IPS-18a (cell line): ENCODE measurements around the gene CDH12.

ENCODE experiments used
- H3K27ac ChIP-seq: one replicate; pipeline ENCODE4 v1.5.1; 2013; ENCODE audit warnings: low read length
- H3K27me3 ChIP-seq: one replicate; pipeline ENCODE4 v1.6.1; 2013; ENCODE audit warnings: mild to moderate bottlenecking, low read length; ENCODE audit not compliant: control insufficient read depth, insufficient read depth
- H3K36me3 ChIP-seq: one replicate; pipeline ENCODE4 v1.6.1; 2013; ENCODE audit warnings: low read depth, low read length; ENCODE audit not compliant: control insufficient read depth
- H3K4me1 ChIP-seq: one replicate; pipeline ENCODE4 v1.6.1; 2013; ENCODE audit warnings: low read depth, low read length; ENCODE audit not compliant: control insufficient read depth
- H3K4me3 ChIP-seq: one replicate; pipeline ENCODE4 v1.5.1; 2013; ENCODE audit warnings: low read length
- H3K9ac ChIP-seq: one replicate; pipeline ENCODE4 v1.6.1; 2013; ENCODE audit warnings: mild to moderate bottlenecking, low read length, moderate library complexity
- H3K9me3 ChIP-seq: one replicate; pipeline ENCODE4 v1.6.1; 2013; ENCODE audit warnings: low read depth, low read length; ENCODE audit not compliant: control insufficient read depth

Gene CDH12

DNA sequence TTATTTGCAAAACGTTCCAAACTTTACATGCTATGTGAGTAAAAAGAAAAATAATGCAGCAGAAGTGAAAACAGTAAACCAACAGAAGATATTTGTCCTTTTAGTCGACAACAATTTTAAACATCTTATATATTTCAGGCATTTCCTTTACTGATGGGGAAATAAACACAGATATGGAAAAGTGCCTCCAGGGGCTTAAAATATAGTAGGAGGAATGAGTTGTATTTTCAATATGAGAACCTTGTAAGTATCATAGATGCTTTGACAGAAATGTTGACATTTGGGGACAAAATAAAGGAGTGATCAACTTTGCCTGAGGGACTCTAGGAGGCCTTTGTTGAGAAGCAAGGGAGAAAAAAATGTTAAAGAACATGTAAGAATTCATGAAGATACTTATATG is 1043.5 kb downstream of the CDH12 start:
- Histone ChIP-seq H3K9ac (no peak overlapping the region), H3K27me3 (no peaks in the 10 kb centered on the region), H3K4me1 (no peaks in the 10 kb centered on the region), H3K36me3 (no peaks in the 10 kb centered on the region), H3K9me3 (no peaks in the 10 kb centered on the region), H3K4me3 (no peak overlapping the region), H3K27ac (no peak overlapping the region)

DNA sequence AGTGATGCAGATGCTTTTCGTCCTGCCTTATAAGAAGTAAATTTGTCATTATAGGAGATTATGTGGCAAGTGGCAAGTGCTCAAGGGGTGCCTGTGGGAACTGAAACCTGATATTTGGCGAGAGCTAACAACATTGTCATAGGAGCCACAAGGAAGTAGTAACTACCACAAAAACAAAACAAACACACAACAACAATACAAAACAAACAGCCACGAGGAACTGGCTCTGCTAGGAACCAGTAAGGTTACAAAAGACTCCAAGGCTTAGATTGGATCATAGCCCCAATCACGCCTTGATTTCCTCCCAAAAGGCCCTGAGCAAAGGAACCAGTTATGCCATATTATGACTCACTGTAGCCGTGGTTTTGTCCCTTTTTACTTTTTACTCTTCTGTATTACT is 1045.2 kb downstream of the CDH12 start:
- Histone ChIP-seq H3K9me3 (no peaks in the 10 kb centered on the region), H3K9ac (no peak overlapping the region), H3K27ac (no peak overlapping the region), H3K36me3 (no peaks in the 10 kb centered on the region), H3K4me1 (no peaks in the 10 kb centered on the region), H3K27me3 (no peaks in the 10 kb centered on the region), H3K4me3 (no peak overlapping the region)

DNA sequence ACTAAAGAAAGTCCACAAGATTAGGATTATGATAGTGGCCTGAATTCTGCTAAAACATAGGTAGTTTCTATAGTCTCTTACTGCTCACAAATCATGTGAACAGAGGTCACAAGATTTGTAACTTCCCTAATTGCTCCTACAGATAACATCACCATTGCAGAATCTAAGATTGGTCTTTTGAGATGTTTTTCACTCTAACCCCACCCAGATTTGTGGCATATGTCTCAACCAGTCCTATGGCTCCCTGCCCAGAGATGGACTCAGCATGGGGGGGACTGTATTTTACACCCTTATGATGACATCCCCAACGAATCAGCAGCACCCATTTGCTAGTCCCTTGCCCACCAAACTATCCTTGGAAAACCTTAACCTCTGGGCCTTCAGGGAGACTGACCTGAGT is 1046.2 kb downstream of the CDH12 start:
- Histone ChIP-seq H3K27ac (no peak overlapping the region), H3K9me3 (no peaks in the 10 kb centered on the region), H3K9ac (no peak overlapping the region), H3K4me3 (no peak overlapping the region), H3K36me3 (no peaks in the 10 kb centered on the region), H3K27me3 (no peaks in the 10 kb centered on the region), H3K4me1 (no peaks in the 10 kb centered on the region)

DNA sequence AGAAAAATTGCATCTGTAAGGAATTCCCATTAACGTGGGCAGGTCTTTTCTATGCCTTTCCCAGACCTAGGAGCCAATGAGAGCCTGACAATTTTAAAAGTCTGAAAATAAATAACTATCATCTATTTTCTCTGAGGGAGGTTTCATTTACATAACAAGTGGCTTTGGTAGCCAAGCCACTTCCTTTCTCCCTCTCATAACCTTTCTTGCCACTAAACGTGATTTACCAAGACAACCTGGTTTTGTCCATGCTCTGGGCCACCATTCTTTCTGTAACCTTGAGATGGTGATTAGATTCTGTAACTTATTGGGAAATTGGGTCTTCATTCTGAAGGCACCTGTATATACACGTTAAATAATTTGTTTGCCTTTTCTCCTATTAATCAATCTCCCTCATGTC is 1046.9 kb downstream of the CDH12 start:
- H3K4me1 ChIP-seq = no peaks in the 10 kb centered on the region
- H3K27me3 ChIP-seq = no peaks in the 10 kb centered on the region
- no peak overlapping the region for H3K9ac ChIP-seq
- no peaks in the 10 kb centered on the region for H3K36me3 ChIP-seq
- no peaks in the 10 kb centered on the region for H3K9me3 ChIP-seq
- H3K27ac ChIP-seq = no peak overlapping the region
- no peak overlapping the region for H3K4me3 ChIP-seq

DNA sequence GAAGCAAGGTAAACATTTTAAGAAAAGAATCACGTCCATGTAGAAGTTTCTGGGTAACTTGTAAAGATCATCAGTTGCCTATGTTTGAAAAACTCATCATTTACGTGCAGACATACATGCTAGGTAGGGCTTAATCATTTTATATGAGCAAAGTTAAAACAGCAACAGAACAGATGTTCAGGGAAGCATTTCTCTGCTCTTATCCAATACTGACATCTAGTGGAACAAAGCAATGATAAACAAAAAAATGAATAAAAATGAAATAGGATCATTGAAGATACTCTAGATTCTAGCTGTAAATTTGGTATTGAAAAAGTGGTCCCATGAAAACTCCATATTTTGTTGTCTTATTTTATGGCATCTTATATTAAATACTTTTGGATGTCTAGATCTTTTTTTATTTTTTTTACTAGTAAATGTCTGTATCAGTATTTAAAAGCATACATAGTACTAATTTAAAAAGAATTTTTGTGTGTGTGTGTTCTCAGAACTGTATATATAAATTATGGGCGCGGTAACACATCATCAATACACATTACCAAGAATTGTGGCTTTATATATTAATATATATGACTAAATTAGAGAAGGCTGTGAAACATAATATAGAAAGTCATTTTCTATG is 1050.2 kb downstream of the CDH12 start:
- no peak overlapping the region for H3K9ac ChIP-seq
- H3K36me3 ChIP-seq = no peaks in the 10 kb centered on the region
- no peaks in the 10 kb centered on the region for H3K27me3 ChIP-seq
- H3K4me3 ChIP-seq = no peak overlapping the region
- no peaks in the 10 kb centered on the region for H3K9me3 ChIP-seq
- H3K27ac ChIP-seq = no peak overlapping the region
- H3K4me1 ChIP-seq = no peaks in the 10 kb centered on the region

DNA sequence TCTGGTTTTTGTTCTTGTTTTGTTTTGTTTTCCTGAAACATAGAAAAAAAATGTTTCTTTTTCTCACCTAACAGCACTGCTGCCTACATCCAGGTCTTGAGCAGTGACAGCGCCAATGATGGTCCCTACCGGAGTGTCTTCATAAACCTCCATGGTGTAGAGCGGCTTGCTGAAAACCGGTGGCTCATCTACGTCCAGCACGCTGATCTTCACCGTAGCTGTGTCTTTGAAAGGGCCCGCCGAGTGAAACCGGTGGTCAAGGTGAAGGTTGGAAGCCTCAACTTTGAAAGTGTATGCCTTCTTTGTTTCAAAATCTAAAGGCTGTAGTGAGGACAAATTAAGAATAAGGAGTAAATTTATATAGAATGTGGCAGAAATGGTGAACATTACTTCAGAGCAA is 1051.0 kb downstream of the CDH12 start:
- H3K4me1 ChIP-seq = no peaks in the 10 kb centered on the region
- H3K9me3 ChIP-seq = no peaks in the 10 kb centered on the region
- no peaks in the 10 kb centered on the region for H3K27me3 ChIP-seq
- no peaks in the 10 kb centered on the region for H3K36me3 ChIP-seq
- H3K4me3 ChIP-seq = no peak overlapping the region
- no peak overlapping the region for H3K9ac ChIP-seq
- H3K27ac ChIP-seq = no peak overlapping the region

DNA sequence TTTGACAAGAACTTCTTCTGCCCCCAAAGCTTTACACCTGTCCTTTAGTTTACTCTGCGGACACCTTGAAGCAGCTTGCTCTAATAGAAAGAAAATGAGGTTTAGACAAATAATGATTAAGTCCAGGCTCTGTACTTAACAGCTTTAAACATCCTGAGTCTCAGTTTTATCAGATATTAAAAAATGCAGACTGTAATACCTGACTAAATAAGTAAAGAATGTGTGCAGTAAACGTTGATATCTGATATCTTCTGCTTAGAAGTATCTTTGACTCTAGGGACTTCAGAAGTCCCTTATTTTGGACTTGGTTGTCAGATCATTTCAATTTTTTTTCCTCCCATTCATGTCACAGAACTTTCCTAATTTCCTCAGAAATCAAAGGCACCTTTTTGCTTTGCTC is 1060.4 kb downstream of the CDH12 start:
- Histone ChIP-seq H3K27ac (no peak overlapping the region), H3K9me3 (peaks cover 4% of the 10 kb centered on the region), H3K4me3 (no peak overlapping the region), H3K36me3 (no peaks in the 10 kb centered on the region), H3K9ac (no peak overlapping the region), H3K27me3 (no peaks in the 10 kb centered on the region), H3K4me1 (no peaks in the 10 kb centered on the region)

DNA sequence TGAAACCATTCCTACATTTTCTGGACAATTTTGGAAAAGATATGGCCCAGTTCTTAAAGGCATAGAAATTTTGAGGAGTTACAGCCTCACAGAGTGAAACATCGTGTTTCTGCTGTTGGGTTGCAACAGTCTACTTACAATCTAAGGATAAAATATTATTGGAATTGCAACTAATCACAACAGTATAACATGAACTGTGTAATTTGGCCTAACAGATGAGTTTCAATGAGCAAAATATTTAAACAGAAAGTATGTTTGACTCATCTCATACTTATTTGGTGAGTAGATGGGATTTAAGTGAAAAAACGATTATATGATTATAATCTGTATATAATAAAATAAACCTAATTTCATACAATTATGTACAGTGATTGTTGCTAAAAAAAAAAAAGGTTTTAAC is 1061.8 kb downstream of the CDH12 start:
- no peaks in the 10 kb centered on the region for H3K4me1 ChIP-seq
- no peak overlapping the region for H3K4me3 ChIP-seq
- H3K9ac ChIP-seq = no peak overlapping the region
- peaks cover 4% of the 10 kb centered on the region for H3K9me3 ChIP-seq
- H3K27me3 ChIP-seq = no peaks in the 10 kb centered on the region
- no peak overlapping the region for H3K27ac ChIP-seq
- no peaks in the 10 kb centered on the region for H3K36me3 ChIP-seq

DNA sequence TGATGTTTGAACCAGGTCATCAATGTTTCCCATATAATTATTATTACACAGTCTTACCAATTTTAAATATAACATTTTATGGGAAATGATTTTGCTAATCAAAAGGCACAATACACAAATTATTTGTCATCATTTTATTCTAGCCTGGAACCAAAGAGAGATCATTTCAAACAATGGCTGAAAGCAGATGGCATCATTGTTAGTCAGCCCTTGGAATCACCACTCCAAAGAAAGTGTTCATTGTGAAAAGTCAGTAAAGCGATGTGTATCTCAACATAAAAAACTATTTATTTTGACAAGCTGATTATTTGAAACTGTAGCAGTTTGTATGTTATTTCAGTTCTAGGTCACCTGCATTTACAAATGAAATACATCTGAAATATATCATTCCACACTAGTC is 1068.7 kb downstream of the CDH12 start:
- Histone ChIP-seq H3K9ac (no peak overlapping the region), H3K4me3 (no peak overlapping the region), H3K4me1 (no peaks in the 10 kb centered on the region), H3K27me3 (no peaks in the 10 kb centered on the region), H3K27ac (no peak overlapping the region), H3K9me3 (no peaks in the 10 kb centered on the region), H3K36me3 (no peaks in the 10 kb centered on the region)

DNA sequence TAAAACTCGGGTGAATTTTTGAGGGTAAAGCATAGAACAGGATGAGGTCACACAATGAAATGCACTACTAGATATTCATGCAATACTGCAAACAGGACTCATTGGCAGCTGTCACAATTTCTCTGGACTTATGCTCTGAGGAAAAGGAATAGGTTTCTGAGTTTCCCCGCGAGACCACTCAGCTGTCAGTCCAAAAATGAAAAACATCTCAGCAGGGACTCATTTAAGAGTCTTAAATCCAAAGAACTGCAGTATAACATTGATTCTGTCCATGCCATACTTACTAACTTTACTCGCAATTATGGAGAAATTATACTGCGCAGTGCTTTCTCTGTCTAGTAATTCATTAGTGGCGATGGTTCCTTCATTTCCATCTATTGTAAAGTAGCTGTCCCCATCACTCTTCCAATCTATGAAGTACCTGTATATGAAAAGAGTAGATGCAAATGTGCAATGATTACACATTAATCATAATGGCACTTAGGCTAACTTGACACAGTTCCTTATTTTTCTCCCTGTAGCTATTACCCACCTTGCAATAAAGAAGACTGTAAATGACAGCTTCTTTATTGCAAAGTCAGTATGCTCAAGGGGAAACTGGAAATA is 1070.0 kb downstream of the CDH12 start:
- H3K4me1 ChIP-seq = no peaks in the 10 kb centered on the region

DNA sequence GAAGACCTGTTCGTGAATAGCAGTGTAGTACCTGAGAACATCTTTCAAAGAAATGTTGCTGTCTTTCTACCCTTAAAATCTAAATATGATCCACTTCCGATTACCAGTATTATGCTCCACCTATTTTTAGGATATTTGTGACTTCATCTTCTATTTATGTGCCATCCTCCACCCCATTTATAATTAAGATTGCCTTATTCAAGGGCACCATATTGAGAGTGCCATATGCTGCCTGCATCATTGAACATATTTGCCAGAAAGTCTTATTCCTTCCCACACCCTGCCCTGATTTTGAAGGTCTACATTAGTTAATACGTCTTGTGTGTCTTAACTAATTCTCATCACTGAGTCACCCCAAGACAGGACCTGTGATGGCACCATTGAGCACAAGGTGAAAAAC is 1076.7 kb downstream of the CDH12 start:
- no peaks in the 10 kb centered on the region for H3K36me3 ChIP-seq
- H3K27me3 ChIP-seq = no peaks in the 10 kb centered on the region

More for the DNA sequence above, 1070.0 kb downstream of the CDH12 start:
- no peaks in the 10 kb centered on the region for H3K9me3 ChIP-seq
- no peaks in the 10 kb centered on the region for H3K36me3 ChIP-seq
- H3K27me3 ChIP-seq = no peaks in the 10 kb centered on the region
- no peak overlapping the region for H3K27ac ChIP-seq
- H3K4me3 ChIP-seq = no peak overlapping the region
- no peak overlapping the region for H3K9ac ChIP-seq

DNA sequence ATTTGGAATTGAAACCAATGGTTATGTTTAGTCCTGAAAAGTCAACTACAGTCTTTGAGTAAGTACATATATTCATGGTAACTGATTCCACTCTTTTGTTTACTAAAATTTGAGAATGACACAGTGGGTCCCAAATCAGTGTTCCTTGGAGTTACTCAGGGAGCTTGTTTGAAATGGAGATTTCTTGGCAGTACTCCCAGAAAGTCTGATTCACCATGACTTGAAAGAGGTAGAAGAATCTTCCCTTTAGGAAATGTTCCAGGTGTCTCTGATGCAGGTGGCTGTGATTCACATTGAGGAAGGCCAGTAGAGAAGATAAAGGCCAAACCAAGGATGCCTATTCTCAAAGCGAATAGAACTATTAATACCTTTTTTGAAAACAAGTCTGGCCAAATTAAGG is 1078.3 kb downstream of the CDH12 start:
- H3K9ac ChIP-seq = no peak overlapping the region
- H3K4me3 ChIP-seq = no peak overlapping the region
- no peaks in the 10 kb centered on the region for H3K36me3 ChIP-seq
- H3K9me3 ChIP-seq = no peaks in the 10 kb centered on the region
- no peaks in the 10 kb centered on the region for H3K4me1 ChIP-seq
- H3K27me3 ChIP-seq = no peaks in the 10 kb centered on the region
- no peak overlapping the region for H3K27ac ChIP-seq

More for the DNA sequence above, 1076.7 kb downstream of the CDH12 start:
- no peaks in the 10 kb centered on the region for H3K9me3 ChIP-seq
- H3K4me1 ChIP-seq = no peaks in the 10 kb centered on the region
- no peak overlapping the region for H3K27ac ChIP-seq
- H3K9ac ChIP-seq = no peak overlapping the region
- H3K4me3 ChIP-seq = no peak overlapping the region
